ENCODE data around the gene OS9.
"Not testable (repeated sequence)": the region's sequence is repeated elsewhere in the genome, so short reads cannot be mapped to it uniquely, and the experiment has no call there.

The OS9 gene

DNA sequence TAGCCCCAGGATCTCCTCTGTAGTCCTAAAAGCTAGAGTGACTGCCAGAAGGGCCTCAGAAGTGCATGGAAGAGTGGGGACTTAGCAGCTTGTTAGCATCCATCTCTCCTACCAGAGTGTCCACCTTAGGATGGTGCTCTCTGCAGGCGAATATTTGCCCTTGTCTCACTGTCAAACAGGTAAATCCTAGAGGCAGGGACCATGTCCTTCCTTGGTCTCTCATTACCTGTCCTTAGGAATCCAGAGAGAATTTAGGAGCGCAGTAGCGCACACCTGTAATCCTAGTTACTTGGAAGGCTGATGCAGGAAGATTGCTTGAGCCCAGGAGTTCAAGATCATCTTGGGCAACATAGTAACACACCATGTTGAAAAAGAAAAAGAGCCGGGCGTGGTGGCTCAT lies 23.2 kb downstream of the OS9 start:
- H3K4me1 ChIP-seq (ENCODE audit: insufficient read depth, low read length): no peaks in the 10 kb centered on the region
- H3K27ac ChIP-seq (ENCODE audit: low read depth, low read length): no peak overlapping the region
- no peak overlapping the region for H3K9ac ChIP-seq (ENCODE audit: low read depth, low read length)
- H3K27me3 ChIP-seq (ENCODE audit: insufficient read depth, low read length): no peaks in the 10 kb centered on the region
- no peaks in the 10 kb centered on the region for H3K9me3 ChIP-seq (ENCODE audit: insufficient read depth, low read depth, low read length)
- no peak overlapping the region for H3K4me3 ChIP-seq (ENCODE audit: low read length)
- H3K36me3 ChIP-seq (ENCODE audit: insufficient read depth, low read length): peaks cover 45% of the 10 kb centered on the region
- 95% methylated on average over 5 of the region's 5 CpGs for WGBS

DNA sequence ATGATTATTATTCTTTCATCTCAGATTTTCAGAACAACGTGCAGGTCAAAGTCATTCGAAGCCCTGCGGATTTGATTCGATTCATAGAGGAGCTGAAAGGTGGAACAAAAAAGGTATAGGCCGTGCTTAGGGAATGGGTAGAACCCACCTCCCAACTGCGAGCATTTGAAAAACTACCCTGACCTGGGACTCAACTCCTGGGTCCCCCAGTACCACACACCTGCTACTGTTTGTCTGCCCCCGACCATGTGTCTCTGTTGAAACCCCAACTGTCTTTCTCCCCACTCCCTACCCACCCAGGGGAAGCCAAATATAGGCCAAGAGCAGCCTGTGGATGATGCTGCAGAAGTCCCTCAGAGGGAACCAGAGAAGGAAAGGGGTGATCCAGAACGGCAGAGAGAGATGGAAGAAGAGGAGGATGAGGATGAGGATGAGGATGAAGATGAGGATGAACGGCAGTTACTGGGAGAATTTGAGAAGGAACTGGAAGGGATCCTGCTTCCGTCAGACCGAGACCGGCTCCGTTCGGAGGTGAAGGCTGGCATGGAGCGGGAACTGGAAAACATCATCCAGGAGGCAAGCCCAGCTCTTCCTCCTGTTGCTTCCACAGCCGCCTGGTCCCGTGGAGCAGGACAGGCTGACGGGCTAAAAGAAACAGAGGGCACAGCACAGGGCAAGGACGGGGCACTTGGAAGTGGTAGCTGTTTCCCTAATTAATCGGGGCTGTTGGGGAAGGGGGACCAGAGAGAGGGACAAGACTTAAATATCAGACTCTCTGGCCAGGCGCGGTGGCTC lies 24.1 kb downstream of the OS9 start:
- Histone ChIP-seq H3K27ac (ENCODE audit: low read depth, low read length) (no peak overlapping the region), H3K27me3 (ENCODE audit: insufficient read depth, low read length) (peaks cover 4% of the 10 kb centered on the region), H3K4me3 (ENCODE audit: low read length) (no peak overlapping the region), H3K4me1 (ENCODE audit: insufficient read depth, low read length) (no peaks in the 10 kb centered on the region), H3K36me3 (ENCODE audit: insufficient read depth, low read length) (peaks cover 45% of the 10 kb centered on the region), H3K9me3 (ENCODE audit: insufficient read depth, low read depth, low read length) (no peaks in the 10 kb centered on the region), H3K9ac (ENCODE audit: low read depth, low read length) (no peak overlapping the region)
- 94% methylated on average over 22 of the region's 22 CpGs for WGBS

DNA sequence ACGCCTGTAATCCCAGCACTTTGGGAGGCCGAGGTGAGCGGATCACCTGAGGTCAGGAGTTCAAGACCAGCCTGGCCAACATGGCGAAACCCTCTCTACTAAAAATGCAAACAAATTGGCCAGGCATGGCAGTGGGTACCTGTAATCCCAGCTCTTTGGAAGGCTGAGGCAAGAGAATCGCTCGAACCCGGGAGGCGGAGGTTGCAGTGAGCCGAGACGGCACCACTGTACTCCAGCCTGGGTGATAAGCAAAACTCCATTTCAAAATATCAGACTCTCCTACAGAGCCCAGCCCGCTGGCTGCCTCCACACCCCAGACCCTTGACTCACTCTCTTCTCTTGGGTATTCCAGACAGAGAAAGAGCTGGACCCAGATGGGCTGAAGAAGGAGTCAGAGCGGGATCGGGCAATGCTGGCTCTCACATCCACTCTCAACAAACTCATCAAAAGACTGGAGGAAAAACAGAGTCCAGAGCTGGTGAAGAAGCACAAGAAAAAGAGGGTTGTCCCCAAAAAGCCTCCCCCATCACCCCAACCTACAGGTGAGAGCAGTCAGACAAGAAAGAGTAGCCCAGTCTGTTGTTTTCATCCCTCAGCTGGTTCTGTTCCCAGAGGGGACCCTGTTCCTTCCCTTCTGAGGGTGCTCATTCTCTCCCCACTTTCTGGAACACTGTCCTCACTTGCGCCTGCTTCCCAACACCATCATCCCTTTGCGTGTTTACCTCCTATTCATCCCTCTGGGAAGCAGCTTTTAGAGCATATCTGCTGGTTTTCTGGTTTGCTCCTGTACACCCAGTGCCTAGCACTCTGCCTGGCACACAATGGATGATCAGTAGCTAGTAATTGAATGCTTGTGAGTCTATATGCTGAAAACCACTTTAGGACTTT lies 25.0 kb downstream of the OS9 start:
- Histone ChIP-seq H3K4me1 (ENCODE audit: insufficient read depth, low read length) (no peaks in the 10 kb centered on the region), H3K9ac (ENCODE audit: low read depth, low read length) (no peak overlapping the region), H3K27ac (ENCODE audit: low read depth, low read length) (no peak overlapping the region), H3K27me3 (ENCODE audit: insufficient read depth, low read length) (peaks cover 12% of the 10 kb centered on the region), H3K36me3 (ENCODE audit: insufficient read depth, low read length) (peaks cover 45% of the 10 kb centered on the region), H3K4me3 (ENCODE audit: low read length) (no peak overlapping the region), H3K9me3 (ENCODE audit: insufficient read depth, low read depth, low read length) (no peaks in the 10 kb centered on the region)
- WGBS: 97% methylated on average over 15 of the region's 15 CpGs

DNA sequence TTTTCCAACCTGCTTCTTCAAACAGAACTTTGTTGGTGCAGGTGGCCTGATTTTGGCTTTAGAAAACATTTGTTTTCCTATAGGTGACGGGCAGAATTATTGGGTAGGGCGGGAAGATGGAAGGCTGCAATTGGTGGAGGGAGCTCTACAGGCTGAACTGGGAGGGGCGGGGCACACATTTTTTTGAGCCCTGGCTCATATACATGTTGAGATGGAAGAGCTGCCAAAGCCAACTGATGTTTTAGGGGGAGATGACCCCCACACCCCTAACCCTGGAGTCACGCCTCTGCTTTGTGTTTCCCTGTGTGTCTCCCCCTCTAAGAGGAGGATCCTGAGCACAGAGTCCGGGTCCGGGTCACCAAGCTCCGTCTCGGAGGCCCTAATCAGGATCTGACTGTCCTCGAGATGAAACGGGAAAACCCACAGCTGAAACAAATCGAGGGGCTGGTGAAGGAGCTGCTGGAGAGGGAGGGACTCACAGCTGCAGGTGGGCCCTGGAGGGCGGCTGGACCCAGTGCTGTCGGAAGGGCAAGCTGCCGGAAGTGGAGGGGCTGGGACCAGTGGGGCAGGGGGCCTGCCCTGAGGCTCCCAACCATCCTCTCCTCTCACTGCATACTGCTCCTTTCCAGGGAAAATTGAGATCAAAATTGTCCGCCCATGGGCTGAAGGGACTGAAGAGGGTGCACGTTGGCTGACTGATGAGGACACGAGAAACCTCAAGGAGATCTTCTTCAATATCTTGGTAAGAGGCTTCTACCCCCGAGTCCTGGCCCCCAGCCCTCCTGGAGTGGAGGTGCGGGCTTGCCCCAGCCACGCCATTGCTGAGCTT lies 26.1 kb downstream of the OS9 start:
- Histone ChIP-seq H3K27me3 (ENCODE audit: insufficient read depth, low read length) (peaks cover 23% of the 10 kb centered on the region), H3K9me3 (ENCODE audit: insufficient read depth, low read depth, low read length) (no peaks in the 10 kb centered on the region), H3K9ac (ENCODE audit: low read depth, low read length) (no peak overlapping the region), H3K27ac (ENCODE audit: low read depth, low read length) (no peak overlapping the region), H3K4me1 (ENCODE audit: insufficient read depth, low read length) (no peaks in the 10 kb centered on the region), H3K4me3 (ENCODE audit: low read length) (no peak overlapping the region), H3K36me3 (ENCODE audit: insufficient read depth, low read length) (peaks cover 45% of the 10 kb centered on the region)
- 94% methylated on average over 20 of the region's 20 CpGs for WGBS

DNA sequence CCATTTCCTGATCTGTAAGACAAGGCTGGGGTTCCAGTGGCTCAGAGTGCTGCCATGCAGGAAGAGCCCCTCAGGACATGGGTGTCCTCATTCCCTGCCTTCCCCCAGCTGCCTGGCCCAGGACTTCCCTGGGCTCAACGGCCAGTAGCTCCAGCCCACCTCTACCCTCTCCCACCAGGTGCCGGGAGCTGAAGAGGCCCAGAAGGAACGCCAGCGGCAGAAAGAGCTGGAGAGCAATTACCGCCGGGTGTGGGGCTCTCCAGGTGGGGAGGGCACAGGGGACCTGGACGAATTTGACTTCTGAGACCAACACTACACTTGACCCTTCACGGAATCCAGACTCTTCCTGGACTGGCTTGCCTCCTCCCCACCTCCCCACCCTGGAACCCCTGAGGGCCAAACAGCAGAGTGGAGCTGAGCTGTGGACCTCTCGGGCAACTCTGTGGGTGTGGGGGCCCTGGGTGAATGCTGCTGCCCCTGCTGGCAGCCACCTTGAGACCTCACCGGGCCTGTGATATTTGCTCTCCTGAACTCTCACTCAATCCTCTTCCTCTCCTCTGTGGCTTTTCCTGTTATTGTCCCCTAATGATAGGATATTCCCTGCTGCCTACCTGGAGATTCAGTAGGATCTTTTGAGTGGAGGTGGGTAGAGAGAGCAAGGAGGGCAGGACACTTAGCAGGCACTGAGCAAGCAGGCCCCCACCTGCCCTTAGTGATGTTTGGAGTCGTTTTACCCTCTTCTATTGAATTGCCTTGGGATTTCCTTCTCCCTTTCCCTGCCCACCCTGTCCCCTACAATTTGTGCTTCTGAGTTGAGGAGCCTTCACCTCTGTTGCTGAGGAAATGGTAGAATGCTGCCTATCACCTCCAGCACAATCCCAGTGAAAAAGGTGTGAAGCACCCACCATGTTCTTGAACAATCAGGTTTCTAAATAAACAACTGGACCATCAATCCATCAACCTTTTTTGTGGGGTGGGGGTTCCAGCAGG lies 27.0 kb downstream of the OS9 start:
- Histone ChIP-seq H3K27ac (ENCODE audit: low read depth, low read length) (no peak overlapping the region), H3K9me3 (ENCODE audit: insufficient read depth, low read depth, low read length) (no peaks in the 10 kb centered on the region), H3K4me3 (ENCODE audit: low read length) (no peak overlapping the region), H3K9ac (ENCODE audit: low read depth, low read length) (no peak overlapping the region), H3K36me3 (ENCODE audit: insufficient read depth, low read length) (peaks cover 44% of the 10 kb centered on the region), H3K4me1 (ENCODE audit: insufficient read depth, low read length) (no peaks in the 10 kb centered on the region), H3K27me3 (ENCODE audit: insufficient read depth, low read length) (peaks cover 31% of the 10 kb centered on the region)
- 91% methylated on average over 11 of the region's 11 CpGs for WGBS

DNA sequence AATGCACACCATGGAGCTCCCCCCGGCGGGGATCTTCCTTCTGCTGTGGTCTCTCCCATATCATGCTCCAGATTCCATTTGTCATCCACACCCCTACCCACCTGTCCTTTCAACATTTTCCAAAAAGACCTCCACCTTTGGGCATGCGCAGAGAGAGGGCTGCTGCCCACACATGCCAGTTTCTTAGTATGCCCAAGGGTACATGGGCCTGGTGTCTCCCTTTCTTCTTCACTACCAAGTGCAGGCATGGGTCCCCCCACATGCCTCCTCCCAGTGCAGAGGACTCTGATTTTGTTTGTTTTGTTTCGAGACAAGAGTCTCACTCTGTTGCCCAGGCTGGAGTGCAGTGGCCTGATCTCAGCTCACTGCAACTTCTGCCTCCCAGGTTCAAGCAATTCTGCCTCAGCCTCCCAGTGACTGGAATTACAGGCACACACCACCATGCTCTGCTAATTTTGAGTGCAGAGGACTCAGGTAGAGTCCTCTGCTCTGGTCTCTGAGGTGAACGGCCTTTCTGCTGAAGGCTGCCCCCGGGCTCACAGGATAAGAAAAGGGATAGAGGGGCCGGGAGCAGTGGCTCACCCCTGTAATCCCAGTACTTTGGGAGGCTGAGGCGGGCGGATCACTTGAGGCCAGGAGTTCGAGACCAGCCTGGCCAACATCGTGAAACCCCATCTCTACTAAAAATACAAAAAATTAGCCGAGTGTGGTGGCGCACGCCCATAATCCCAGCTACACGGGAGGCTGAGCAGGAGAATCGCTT lies 28.1 kb downstream of the OS9 start:
- H3K27ac ChIP-seq (ENCODE audit: low read depth, low read length); H3K4me1 ChIP-seq (ENCODE audit: insufficient read depth, low read length); H3K9me3 ChIP-seq (ENCODE audit: insufficient read depth, low read depth, low read length); H3K9ac ChIP-seq (ENCODE audit: low read depth, low read length); H3K4me3 ChIP-seq (ENCODE audit: low read length): not testable (repeated sequence)
- Histone ChIP-seq H3K27me3 (ENCODE audit: insufficient read depth, low read length) (peaks cover 42% of the 10 kb centered on the region), H3K36me3 (ENCODE audit: insufficient read depth, low read length) (peaks cover 33% of the 10 kb centered on the region)
- WGBS: 94% methylated on average over 16 of the region's 16 CpGs

DNA sequence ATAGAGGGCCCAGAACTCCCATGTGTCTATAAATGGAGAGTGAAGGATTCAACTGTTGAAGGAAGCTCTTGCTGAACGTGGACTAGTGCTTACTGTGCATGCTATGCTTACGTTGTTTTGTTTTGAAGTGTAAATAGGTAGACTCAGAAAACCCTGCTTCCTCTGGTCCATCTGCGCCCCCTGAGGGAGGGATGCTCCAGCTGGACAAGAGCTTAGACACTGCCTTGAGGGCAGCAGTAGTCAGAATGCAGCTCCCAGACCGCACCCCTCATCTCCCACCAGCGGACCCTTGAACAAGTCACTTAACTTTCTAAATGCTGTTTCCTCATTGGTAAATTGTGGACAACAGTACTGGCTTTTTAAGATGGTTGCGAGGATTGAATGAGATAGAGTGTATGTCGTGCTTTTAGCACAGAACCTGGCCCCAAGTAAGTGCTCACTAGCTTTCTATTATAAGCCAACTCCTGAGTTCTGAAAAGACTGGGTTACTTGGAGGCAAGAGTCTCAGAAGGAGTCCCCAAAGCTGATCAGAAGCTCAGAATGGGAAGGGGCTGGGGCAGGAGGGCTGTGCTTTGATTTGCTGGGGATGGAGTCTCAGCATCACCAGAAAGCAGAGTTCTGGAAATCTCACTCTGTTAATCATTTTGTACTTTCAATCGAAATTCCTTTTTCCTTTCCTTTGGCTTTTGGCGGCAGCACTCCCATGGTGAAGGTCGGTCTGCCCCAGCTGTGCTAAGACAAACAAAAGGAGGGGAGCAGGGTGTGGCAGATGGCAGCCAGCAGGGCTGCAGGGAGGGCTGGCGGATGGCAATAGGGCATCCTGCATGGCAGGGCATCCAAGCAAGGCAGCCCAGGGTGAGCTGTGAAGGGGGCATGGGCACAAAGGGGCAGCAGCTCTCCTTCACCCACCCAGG lies 29.0 kb downstream of the OS9 start:
- no peak overlapping the region for H3K27ac ChIP-seq (ENCODE audit: low read depth, low read length)
- no peak overlapping the region for H3K9ac ChIP-seq (ENCODE audit: low read depth, low read length)
- no peaks in the 10 kb centered on the region for H3K9me3 ChIP-seq (ENCODE audit: insufficient read depth, low read depth, low read length)
- no peak overlapping the region for H3K4me3 ChIP-seq (ENCODE audit: low read length)
- no peaks in the 10 kb centered on the region for H3K4me1 ChIP-seq (ENCODE audit: insufficient read depth, low read length)
- peaks cover 52% of the 10 kb centered on the region for H3K27me3 ChIP-seq (ENCODE audit: insufficient read depth, low read length)
- peaks cover 28% of the 10 kb centered on the region for H3K36me3 ChIP-seq (ENCODE audit: insufficient read depth, low read length)
- WGBS: 78% methylated on average over 11 of the region's 11 CpGs

DNA sequence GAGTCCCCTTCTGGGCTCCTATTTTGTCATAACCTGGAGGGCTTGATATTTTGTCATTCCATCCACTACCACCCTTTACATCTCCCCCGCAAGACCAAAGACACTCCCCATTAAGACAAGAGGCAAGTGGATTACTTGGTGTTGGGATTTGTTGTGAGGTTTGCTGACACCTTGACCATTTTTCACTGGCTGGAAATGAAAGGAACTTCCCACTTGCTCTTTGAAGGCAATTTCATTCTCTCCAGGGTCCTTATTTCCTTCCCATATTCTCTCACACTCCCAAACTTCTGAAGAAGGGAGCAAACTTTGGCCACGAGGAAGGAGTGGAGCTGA lies 29.7 kb downstream of the OS9 start:
- WGBS: no CpG with 5 or more reads among the region's 2 CpGs
- Histone ChIP-seq H3K9me3 (ENCODE audit: insufficient read depth, low read depth, low read length) (no peaks in the 10 kb centered on the region), H3K4me1 (ENCODE audit: insufficient read depth, low read length) (no peaks in the 10 kb centered on the region), H3K27me3 (ENCODE audit: insufficient read depth, low read length) (peaks cover 58% of the 10 kb centered on the region), H3K27ac (ENCODE audit: low read depth, low read length) (no peak overlapping the region), H3K36me3 (ENCODE audit: insufficient read depth, low read length) (peaks cover 23% of the 10 kb centered on the region), H3K9ac (ENCODE audit: low read depth, low read length) (no peak overlapping the region), H3K4me3 (ENCODE audit: low read length) (no peak overlapping the region)
